NCI-H2227 treated with DMSO at 0.1 percent for 48 hours (cell line): ENCODE results near the gene MIEF1.

Source experiments
- DNase-seq: peaks from one replicate; lab custom pipeline; 2025; lab: John Stamatoyannopoulos, UW

MIEF1 gene

DNA sequence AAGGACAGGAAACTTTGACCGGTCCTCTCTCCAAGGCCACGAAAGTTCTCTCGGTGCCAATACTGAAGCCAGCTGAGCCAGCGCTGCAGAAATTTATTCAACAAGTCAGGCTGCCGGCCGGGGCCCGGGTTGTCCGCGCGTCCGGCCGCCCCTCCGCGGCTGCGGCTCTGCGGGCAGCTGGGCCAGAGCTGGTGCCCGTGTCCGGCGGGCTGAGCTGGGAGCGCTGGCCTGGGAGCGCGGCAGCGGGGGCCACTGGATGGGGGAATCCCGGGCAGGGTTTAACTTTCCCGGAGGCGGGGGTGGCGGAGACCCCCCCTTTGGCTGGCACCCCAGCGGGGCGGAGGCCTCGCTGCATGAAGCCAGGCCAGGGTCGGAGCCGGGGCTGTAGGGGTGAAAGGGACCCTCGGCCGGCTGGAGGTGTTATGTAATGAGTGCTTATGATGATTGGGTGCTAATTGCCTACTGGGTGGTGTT is 56.2 kb downstream of the MIEF1 start:
- DNase-seq, result no peak

- no peak for DNase-seq
These were observed 56.9 kb downstream of the MIEF1 start for GRCh38 chr22:39558950-39559349.

DNA sequence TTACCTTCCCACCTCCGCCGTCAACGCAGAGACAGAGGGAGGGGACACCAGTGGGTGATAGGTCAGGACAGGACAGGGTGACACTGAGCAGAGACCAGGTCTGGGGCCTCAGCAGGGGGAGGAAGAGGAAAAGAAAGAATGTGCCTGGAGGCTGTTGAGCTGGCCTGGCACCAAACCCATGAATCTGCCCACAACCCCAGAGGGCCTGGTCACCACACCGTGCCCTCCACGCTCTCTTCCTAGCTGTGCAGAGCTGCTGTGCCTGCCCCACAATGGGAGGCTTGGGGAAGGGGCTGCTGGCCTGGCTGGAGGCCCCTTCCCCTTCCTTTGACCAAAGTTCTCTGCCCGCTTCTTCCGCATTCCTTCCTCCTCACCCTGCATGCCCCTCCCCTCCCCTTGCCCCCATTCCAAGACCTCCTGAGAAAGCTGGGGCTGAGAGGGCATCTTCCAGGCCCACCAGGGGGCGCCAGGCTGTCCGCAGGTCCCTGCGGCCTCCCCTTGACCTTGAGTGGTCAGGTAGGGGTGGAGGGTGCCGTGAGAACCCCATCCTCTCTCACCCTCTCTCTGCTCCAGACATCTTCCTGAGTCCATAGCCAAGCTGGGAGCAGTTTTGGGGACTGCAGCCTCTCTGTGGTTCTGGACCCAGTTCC is 57.5 kb downstream of the MIEF1 start:
- DNase-seq, result no peak

DNA sequence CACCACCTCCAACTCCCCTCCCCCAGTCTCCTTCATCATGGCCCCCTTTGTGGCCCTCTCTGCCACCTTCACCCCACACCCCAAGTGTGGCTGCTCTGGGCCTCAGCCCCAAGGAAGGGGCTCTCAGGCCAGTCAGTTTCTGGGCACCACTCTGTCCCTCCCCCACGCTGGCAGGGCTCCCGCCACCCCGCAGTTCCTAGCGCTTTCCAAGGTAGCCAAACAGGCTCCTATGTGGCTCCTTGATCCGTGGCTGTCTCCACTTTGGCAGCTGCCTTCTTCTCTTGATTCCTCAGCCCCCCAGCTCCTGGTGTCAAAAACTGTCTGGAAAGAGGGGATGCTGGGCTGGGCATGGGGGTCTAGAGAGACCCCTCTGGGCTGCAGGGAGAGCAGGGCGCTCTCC is 58.0 kb downstream of the MIEF1 start:
- DNase-seq, result no peak

- DNase-seq, result no peak
These were observed 60.9 kb downstream of the MIEF1 start for GRCh38 chr22:39562839-39563489.

DNA sequence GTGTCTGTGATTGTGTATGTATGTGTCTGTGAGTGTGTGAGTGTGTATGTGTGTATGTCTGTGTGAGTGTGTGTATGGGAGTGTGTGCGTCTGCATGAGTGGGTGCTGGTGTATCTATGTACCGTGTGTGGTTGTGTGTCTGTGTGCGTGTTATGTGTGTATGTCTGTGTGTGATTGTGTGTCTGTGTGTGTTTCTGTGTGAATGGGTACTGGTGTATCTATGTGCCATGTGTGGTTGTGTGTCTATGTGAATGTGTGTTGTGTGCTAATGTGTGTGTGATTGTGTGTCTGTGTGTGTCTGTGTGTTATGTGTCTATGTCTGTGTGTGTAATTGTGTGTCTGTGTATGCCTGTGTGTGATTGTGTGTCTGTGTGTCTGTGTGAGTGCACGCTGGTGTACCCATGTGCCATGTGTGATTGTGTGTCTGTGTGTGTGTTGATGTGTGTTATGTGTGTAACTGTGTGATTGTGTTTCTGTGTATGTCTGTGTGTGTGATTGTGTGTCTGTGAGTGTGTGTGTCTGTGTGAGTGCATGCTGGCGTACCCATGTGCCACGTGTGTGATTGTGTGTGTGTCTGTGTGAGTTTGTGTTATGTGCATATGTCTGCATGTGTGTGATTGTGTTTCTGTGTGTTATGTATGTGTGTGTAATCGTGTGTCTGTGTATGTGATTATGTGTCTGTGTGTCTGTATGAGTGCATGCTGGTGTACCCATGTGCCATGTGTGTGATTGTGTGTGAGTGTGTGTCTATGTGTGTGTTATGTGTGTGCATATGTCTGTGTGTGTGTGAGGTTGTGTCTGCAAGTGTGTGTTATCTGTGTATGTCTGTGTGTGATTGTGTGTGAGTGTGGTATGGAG is 61.7 kb downstream of the MIEF1 start:
- no peak for DNase-seq

GRCh38 chr22:39565414-39565944 is 63.4 kb downstream of the MIEF1 start:
- DNase-seq, result no peak

- no peak for DNase-seq
These were observed 65.3 kb downstream of the MIEF1 start for GRCh38 chr22:39567135-39567946.
